Ishikawa (cell line): ENCODE measurements around the gene POLH.

Experiments used
- CEBPB ChIP-seq: IDR thresholded peaks from 2 replicates; pipeline ENCODE4 v1.6.1; 2012
- CREB1 ChIP-seq: IDR thresholded peaks from 2 replicates; pipeline ENCODE4 v1.6.1; 2012; ENCODE audit warnings: low read depth
- EGR1 ChIP-seq: IDR thresholded peaks from 2 replicates; pipeline ENCODE4 v1.6.1; 2012
- EP300 ChIP-seq: IDR thresholded peaks from 2 replicates; pipeline ENCODE4 v1.6.1; 2012; ENCODE audit warnings: borderline replicate concordance
- FOXM1 ChIP-seq: IDR thresholded peaks from 2 replicates; pipeline ENCODE4 v1.6.1; 2012; ENCODE audit warnings: low read depth, borderline replicate concordance
- NFIC ChIP-seq: IDR thresholded peaks from 2 replicates; pipeline ENCODE4 v1.6.1; 2012
- RAD21 ChIP-seq: IDR thresholded peaks from 2 replicates; pipeline ENCODE4 v1.6.1; 2012; ENCODE audit warnings: low read depth
- TAF1 ChIP-seq: IDR thresholded peaks from 2 replicates; pipeline ENCODE4 v1.6.1; 2012; ENCODE audit warnings: low read depth, mild to moderate bottlenecking
- TCF12 ChIP-seq: IDR thresholded peaks from 2 replicates; pipeline ENCODE4 v1.6.1; 2012; ENCODE audit warnings: low read depth
- TEAD4 ChIP-seq: IDR thresholded peaks from 2 replicates; pipeline ENCODE4 v1.6.1; 2012
- USF1 ChIP-seq: IDR thresholded peaks from 2 replicates; pipeline ENCODE4 v1.6.1; 2012
- YY1 ChIP-seq: IDR thresholded peaks from 2 replicates; pipeline ENCODE4 v1.6.1; 2012; ENCODE audit warnings: low read depth
- ZBTB7A ChIP-seq: IDR thresholded peaks from 2 replicates; pipeline ENCODE4 v1.6.1; 2012; ENCODE audit warnings: low read depth
- TF ChIP-seq, protein P1 (sequence below): IDR thresholded peaks from 2 replicates; pipeline ENCODE4 v1.6.1; 2012; ENCODE audit warnings: low read depth, mild to moderate bottlenecking
- TF ChIP-seq, protein P2 (sequence below): IDR thresholded peaks from 2 replicates; pipeline ENCODE4 v1.6.1; 2012

The POLH gene

DNA sequence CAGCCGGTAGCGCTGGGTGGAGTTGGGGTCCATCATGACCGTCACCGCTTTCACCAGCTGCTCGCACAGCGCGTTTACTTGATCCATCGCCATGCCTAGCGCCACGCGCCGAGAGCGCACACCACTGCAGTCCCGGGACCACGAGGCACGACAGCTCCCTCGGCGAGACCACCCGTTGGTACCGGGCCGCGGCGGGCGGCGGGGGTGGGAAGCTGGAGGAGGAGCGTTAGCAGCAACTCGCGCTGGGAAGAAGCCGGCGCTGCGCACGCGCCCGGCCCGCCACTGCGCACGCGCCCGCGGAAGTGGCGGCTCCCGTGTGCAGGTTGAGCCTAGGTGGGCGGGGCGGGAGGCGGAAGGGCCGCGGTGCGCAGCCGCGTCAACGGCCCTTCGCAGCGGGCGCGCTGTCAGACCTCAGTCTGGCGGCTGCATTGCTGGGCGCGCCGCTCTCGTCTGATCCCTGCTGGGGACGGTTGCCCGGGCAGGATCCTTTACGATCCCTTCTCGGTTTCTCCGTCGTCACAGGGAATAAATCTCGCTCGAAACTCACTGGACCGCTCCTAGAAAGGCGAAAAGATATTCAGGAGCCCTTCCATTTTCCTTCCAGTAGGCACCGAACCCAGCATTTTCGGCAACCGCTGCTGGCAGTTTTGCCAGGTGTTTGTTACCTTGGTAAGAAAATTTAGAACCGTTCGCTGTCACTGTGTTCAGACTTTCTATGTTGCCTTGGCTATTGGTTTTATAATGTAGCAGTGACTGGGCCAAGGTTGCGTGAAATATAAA, at the start of gene POLH, which contains the start of gene XPO5:
Gene POLH (plus strand): TSS at position 414 of the 780 bp plus-strand sequence. CDS start 6,135 bp downstream, outside the sequence.
Gene XPO5 (minus strand): TSS at position 267 of the 780 bp plus-strand sequence. CDS start 174 bp downstream, at position 93.
- TF ChIP-seq NFIC (peak; percentile 5; the same call in 1 of the 2 replicates), YY1 (peak; percentile 8; the same call in 1 of the 2 replicates), ZBTB7A (peak; percentile 60; the same call in 1 of the 2 replicates), TAF1 (peak; percentile 94), USF1 (peak; percentile 49; the same call in 1 of the 2 replicates), EGR1 (peak; percentile 45; the same call in 1 of the 2 replicates), TEAD4 (0 out of 2 replicates have a peak, but pooled peaks have one; percentile 2), FOXM1 (no peak), CEBPB (no peak), TCF12 (peak; percentile 49; the same call in 1 of the 2 replicates), EP300 (no peak; the same call in 1 of the 2 replicates), CREB1 (no peak)
- TF ChIP-seq, protein P1, sequence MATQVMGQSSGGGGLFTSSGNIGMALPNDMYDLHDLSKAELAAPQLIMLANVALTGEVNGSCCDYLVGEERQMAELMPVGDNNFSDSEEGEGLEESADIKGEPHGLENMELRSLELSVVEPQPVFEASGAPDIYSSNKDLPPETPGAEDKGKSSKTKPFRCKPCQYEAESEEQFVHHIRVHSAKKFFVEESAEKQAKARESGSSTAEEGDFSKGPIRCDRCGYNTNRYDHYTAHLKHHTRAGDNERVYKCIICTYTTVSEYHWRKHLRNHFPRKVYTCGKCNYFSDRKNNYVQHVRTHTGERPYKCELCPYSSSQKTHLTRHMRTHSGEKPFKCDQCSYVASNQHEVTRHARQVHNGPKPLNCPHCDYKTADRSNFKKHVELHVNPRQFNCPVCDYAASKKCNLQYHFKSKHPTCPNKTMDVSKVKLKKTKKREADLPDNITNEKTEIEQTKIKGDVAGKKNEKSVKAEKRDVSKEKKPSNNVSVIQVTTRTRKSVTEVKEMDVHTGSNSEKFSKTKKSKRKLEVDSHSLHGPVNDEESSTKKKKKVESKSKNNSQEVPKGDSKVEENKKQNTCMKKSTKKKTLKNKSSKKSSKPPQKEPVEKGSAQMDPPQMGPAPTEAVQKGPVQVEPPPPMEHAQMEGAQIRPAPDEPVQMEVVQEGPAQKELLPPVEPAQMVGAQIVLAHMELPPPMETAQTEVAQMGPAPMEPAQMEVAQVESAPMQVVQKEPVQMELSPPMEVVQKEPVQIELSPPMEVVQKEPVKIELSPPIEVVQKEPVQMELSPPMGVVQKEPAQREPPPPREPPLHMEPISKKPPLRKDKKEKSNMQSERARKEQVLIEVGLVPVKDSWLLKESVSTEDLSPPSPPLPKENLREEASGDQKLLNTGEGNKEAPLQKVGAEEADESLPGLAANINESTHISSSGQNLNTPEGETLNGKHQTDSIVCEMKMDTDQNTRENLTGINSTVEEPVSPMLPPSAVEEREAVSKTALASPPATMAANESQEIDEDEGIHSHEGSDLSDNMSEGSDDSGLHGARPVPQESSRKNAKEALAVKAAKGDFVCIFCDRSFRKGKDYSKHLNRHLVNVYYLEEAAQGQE: 0 out of 2 replicates have a peak, but pooled peaks have one; percentile 11
- TF ChIP-seq, protein P2, sequence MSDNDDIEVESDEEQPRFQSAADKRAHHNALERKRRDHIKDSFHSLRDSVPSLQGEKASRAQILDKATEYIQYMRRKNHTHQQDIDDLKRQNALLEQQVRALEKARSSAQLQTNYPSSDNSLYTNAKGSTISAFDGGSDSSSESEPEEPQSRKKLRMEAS: peak; percentile 91

DNA sequence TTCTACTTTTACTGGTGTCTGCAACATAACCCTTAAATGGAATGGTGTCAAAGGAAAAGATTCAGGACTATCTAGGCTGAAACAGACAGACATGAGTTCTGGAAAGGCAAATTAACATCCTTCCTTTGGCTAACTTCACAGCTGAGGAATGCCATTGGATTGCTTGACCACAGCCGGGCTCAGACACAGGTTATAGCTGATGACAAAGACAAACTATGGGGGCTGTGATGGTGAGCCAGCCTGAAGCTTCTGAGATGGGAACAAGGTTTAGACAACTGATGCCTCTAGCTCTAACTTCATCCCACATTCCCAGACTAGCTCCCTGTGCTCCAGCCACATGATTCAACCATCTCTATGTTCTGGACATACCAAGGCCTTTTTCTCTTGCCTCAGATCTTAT, 43.8 kb upstream of the POLH start:
- TF ChIP-seq NFIC: no peak
- no peak for TF ChIP-seq TCF12
- TF ChIP-seq USF1: no peak
- no peak for TF ChIP-seq YY1
- TF ChIP-seq EGR1: no peak

DNA sequence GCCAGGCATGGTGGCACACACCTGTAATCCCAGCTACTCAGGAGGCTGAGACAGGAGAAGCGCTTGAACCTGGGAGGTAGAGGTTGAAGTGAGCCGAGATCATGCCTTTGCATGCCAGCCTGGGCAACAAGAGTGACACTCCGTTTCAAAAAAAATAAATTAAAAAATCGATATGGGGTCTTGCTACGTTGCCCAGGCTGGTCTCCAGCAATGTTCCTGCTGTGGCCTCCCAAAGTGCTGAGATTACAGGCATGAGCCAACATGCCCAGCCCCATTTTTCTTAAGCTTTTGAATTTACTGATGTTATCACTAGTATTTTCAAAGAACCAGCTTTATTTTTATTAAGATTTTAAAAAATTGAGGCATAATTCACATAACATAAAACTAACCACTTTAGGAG, 35.5 kb upstream of the POLH start:
- TF ChIP-seq EP300: no peak
- no peak for TF ChIP-seq ZBTB7A
- TF ChIP-seq TEAD4: no peak
- TF ChIP-seq FOXM1: no peak
- no peak for TF ChIP-seq YY1
- TF ChIP-seq, protein P2: no peak
- TF ChIP-seq NFIC: no peak

DNA sequence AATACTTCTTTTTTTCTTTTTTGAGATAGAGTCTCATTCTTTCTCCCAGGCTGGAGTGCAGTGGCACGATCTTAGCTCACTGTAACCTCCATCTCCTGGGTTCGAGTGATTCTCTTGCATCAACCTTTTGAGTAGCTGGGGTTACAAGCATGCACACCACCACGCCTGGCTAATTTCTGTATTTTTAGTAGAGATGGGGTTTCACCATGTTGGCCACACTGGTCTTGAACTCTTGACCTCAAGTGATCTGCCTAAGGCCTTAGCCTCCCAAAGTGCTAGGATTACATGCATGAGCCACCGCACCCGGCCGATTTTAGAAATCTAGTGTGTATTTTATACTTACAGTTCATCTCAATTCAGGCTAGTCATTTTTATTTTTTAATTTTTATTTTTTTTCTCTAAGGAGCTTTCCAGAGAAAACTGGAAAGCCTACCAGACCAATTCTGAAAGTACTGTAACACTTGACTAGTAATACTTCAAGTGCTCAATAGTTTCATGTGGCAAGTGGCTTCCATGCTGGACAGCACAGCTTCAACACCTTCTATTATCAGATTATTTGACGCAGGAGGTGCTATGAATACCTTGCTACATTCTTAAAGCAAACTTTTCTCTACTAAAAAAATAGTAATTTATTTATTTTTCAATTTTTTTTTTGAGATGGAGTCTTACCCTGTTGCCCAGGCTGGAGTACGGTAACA, 34.1 kb upstream of the POLH start:
- TF ChIP-seq FOXM1 (no peak), EGR1 (no peak), YY1 (no peak), TCF12 (no peak), CREB1 (no peak), NFIC (no peak), RAD21 (no peak), USF1 (no peak), TAF1 (no peak), TEAD4 (no peak), CEBPB (no peak), EP300 (no peak), ZBTB7A (no peak)
- TF ChIP-seq, protein P2: no peak
- TF ChIP-seq, protein P1: no peak
